ENCODE results near the gene RUNX2.
"Not testable (repeated sequence)": the region's sequence is repeated elsewhere in the genome, so short reads cannot be mapped to it uniquely, and the experiment has no call there.

RUNX2 gene

GRCh38 chr6:45327956-45328522 lies at the start of gene RUNX2:
TSS of gene RUNX2 (plus strand) at chr6:45328330. CDS start at chr6:45328727, 397 bp downstream.
- in situ Hi-C loops (cut with HindIII; ENCODE audit: low sequenced_read_pairs), result no loop called here

- in situ Hi-C loops (cut with HindIII; ENCODE audit: low sequenced_read_pairs), result no loop called here
Observed at GRCh38 chr6:45278367-45278766, 49.8 kb upstream of the RUNX2 start.

DNA sequence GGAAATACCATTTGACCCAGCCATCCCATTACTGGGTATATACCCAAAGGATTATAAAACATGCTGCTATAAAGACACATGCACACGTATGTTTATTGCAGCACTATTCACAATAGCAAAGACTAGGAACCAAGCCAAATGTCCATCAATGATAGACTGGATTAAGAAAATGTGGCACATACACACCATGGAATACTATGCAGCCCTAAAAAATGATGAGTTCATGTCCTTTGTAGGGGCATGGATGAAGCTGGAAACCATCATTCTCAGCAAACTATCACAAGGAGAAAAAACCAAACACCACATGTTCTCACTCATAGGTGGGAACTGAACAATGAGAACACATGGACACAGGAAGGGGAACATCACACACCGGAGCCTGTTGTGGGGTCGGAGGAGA lies 41.4 kb upstream of the RUNX2 start:
- in situ Hi-C loops (cut with HindIII; ENCODE audit: low sequenced_read_pairs), result not testable (repeated sequence)

DNA sequence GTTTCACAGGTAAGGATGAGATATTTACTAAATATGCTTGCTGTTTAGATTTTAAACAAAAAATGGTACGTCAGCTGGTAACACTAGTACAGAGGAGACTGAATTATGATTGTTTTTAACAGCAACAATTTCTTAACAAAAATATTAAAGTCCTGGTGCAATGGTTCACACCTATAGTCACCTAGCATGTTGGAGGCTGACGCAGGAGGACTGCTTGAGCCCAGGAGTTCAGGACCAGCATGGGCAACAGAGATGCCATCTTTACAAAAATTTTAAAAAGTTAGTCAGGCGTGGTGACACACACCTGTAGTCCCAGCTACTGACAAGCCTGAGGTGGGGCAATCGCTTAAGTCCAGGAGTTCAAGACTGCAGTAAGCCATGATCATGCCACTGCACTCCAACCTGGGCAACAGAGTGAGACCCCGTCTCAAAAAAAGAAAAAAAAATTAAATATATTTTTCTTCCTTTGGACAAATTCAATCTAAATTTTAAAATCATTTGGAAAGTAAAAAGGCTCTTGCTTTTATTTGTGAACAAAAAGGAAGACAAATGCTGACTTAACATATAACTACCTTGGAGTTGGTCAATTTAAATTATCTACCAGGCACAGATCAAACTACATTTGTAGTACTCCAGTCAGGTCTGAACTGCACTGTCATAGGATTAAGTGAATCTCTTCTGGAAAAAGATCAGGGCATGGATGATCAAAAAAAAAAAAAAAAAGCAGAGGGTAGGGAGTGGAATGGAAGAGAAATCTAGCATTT lies 38.2 kb upstream of the RUNX2 start:
- in situ Hi-C loops (cut with HindIII; ENCODE audit: low sequenced_read_pairs), result no loop called here

GRCh38 chr6:45293306-45293705 lies 34.8 kb upstream of the RUNX2 start:
- in situ Hi-C loops (cut with HindIII; ENCODE audit: low sequenced_read_pairs), result no loop called here

- in situ Hi-C loops (cut with HindIII; ENCODE audit: low sequenced_read_pairs), result not testable (repeated sequence)
Observed at GRCh38 chr6:45294065-45294701, 33.9 kb upstream of the RUNX2 start.

DNA sequence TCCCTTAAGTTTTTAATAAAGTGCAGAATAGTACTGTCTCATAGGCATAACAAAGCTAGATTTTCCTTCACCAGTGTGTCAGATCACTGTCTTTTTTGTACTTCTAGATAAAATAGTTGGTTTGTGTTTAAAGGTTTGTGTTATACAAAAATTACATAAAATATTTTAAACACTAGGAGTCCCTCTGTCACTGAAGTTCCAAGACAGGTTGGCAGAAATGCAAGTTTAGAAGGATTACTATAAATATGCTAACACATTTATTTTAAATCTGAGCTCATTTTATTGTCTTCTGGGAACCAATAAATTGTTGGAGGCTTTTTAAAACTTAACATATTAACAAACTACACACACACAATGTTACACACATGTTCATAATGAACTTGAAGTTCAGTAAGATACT lies 30.8 kb upstream of the RUNX2 start:
- in situ Hi-C loops (cut with HindIII; ENCODE audit: low sequenced_read_pairs), result no loop called here

- in situ Hi-C loops (cut with HindIII; ENCODE audit: low sequenced_read_pairs), result no loop called here
Observed at GRCh38 chr6:45299096-45299581, 29.0 kb upstream of the RUNX2 start.

DNA sequence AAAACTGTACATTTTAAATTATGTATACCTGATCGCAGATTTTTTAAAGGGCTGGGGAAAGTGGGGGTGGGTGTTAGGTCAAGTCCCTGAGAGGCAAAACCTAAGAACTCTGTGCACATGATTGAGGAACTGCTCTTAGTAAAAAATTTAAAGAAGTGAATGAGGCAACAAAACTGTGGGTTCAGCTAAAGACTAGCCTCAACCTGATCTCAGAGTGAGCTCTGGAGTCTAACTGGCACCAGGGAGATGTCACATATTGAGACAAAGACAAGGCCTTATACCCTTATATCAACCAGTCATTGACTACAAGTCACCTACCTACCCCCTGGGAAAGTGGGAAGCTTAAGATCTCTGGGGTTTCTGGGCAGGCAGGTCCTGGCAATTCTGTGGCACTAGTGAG lies 27.4 kb upstream of the RUNX2 start:
- in situ Hi-C loops (cut with HindIII; ENCODE audit: low sequenced_read_pairs), result no loop called here

DNA sequence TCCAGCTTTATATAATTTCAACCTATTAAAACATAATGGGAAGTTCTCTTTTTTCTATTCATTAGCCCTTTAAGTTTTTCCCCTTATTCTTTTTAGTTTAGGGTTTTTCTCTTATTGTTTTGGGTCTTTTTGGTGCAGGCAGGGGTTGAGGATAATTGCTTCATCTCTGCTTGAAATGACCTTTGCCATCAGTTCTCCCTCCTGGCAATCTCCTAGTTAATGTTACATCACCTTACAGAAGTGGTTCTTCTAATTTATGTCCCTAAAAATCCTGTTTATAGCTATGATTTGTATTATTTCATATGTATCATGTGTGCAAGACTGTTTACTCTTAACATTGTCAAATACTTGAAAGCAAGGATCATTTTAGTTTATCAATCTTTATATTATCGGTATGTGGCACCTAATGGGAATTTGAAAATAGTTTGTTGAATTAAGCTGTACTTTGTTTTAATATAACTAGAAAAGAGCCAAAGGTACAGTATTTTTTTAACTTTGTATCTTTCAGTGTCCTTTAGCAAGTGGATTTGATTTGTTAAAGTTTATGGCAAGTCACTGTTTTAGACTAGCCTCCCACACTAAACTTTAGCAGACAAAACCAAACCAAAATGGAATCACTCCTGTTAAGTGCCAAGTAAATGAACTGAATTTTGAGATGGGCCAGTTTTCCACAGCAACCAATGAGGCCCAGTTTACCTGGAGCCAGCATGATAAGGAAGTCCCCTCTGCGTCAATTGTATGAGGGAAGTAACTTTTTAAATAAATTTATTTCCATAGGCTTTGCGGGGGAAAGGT lies 26.6 kb upstream of the RUNX2 start:
- in situ Hi-C loops (cut with HindIII; ENCODE audit: low sequenced_read_pairs), result no loop called here

DNA sequence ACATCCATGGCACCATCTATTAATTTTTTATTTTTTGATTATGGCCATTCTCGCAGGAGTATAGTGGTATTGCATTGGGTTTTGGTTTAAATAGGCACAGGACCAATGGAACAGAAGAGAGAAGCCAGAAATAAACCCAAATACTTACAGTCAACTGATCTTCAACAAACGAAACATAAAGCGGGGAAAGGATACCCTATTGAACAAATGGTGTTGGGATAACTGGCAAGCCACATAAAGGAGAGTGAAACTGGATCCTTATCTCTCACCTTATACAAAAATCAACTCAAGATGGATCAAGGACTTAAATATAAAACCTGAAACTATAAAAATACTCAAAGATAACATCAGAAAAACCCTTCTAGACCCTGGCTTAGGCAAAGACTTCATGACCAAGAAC lies 25.3 kb upstream of the RUNX2 start:
- in situ Hi-C loops (cut with HindIII; ENCODE audit: low sequenced_read_pairs), result no loop called here

DNA sequence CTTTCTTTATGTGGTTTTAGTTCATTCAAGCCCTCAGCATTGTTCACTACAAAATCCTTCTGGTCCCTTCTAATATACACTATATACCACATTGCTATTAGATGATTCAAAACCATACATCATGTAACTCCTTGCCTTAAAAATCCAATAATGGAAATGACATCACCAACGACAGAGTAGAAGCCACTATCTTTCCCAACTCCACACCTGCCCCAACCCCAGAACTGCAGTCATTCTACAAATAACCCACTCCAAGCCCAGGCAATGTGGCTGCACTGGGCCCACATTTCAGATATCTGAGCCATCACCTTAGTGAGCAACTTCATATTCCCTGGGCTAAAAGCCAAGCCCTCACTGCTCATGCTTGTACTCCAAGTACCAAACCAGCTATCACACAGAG lies 22.6 kb upstream of the RUNX2 start:
- in situ Hi-C loops (cut with HindIII; ENCODE audit: low sequenced_read_pairs), result no loop called here

DNA sequence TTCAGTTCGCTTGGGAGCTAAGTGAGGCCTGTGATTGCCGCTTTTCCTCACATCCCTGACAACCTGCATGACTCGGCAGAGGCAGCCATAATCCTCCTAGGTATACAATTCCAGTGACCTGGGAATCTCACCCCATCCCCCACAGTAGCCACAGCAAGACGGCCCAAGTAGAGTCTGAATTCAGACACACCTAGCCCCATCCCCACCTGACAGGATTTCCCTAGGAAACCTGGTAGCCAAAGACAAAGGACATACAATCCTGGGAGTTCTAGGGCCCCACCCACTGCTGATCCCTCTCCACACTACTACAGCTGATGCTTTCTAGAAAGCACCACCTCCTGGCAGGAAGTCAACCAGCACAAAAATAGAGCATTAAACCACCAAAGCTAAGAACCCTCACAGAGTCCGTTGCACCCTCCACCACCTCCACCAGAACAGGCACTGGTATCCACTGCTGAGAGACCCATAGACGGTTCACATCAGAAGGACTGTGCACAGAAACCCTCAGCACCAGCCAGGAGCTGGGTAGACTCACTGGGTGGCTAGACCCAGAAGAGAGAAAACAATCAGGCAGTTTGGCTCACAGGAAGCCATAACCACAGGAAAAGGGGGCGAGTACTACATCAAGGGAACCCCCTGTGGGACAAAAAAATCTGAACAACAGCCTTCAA lies 17.9 kb upstream of the RUNX2 start:
- in situ Hi-C loops (cut with HindIII; ENCODE audit: low sequenced_read_pairs), result no loop called here

- in situ Hi-C loops (cut with HindIII; ENCODE audit: low sequenced_read_pairs), result no loop called here
Observed at GRCh38 chr6:45314146-45314545, 14.0 kb upstream of the RUNX2 start.

GRCh38 chr6:45320349-45320748 lies 7.8 kb upstream of the RUNX2 start:
- in situ Hi-C loops (cut with HindIII; ENCODE audit: low sequenced_read_pairs), result no loop called here

DNA sequence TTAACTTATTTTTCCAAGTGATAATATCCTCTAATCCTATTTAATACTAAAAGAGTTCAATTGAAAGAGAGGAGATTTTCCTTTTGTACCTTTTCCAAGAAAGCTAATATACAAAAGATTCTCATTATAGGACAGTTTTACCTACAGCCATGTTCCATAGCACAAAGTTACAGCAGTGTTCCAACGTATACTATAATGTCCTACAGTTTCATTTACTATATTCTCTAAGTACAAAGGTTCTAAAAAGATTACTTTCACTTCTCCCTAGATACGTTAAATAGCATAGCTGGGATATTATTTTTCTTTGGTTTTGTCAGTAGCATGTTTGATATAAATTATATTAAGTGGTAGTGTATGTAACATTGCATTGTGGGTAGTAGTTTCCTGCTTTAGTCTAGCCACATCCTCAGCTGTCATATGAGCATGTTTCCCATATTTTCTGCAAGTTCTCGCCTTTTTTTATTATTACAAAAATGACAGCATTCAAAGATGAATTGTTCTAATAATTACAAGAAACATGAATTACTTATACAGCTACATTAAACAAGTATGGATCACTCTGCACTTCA lies 4.4 kb upstream of the RUNX2 start:
- in situ Hi-C loops (cut with HindIII; ENCODE audit: low sequenced_read_pairs), result no loop called here

GRCh38 chr6:45326698-45327417 lies 1.3 kb upstream of the RUNX2 start:
- in situ Hi-C loops (cut with HindIII; ENCODE audit: low sequenced_read_pairs), result no loop called here

GRCh38 chr6:45328523-45328922 lies 393 bp downstream of the RUNX2 start:
- in situ Hi-C loops (cut with HindIII; ENCODE audit: low sequenced_read_pairs), result no loop called here

DNA sequence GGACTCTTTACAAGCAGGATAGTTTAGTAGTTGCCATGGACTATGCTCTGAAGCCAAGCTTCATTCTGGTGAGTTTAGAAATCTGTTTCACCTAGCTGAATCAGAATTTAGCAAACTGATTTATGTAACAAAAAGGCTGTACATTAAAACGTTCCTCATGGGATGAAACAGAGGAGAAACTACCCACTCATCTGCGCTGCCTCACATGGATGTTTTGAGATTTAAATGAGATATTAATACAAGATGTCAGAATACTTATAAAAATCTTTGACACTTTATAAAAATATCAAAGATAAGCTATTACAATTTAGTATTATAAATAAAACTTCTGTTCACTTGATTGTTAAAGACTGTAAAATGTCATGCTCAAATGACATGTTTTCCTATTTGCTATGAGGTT lies 16.8 kb downstream of the RUNX2 start:
- in situ Hi-C loops (cut with HindIII; ENCODE audit: low sequenced_read_pairs), result no loop called here

DNA sequence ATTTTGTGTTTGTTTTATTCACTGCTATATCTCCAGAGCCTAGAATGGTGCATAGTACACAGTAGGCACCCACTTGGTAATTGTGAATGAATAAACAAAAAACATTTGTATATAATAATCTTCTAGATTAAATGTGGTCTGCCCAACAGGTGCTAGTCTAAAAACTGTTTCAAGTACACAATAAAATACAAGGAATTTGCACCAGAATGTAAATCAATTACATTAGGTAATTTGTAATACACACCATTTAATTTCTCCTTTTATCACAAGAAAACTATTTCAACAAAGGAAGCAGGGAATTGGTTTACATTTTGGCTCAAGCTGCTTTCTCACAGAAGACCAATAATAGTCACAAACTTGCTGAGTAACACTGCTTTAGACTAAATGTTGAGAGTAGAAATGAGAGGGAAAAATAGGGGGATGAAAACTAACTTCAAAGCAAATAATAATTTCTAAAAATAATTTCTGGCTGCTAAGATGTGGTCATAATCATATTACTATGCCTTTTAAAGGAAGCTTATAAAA lies 22.1 kb downstream of the RUNX2 start:
- in situ Hi-C loops (cut with HindIII; ENCODE audit: low sequenced_read_pairs), result no loop called here
